ENCODE data around the gene SRSF6.

The SRSF6 gene

GRCh38 chr20:43473381-43473704 is 15.6 kb downstream of the SRSF6 start:
- Histone ChIP-seq H3K9me2 (replicated peaks; ENCODE audit: insufficient read depth, low read length) (no peaks in the 10 kb centered on the region), H2AFZ (ENCODE audit: low read depth, low read length, severe bottlenecking) (no peak overlapping the region), H3K27me3 (ENCODE audit: low read length) (no peaks in the 10 kb centered on the region), H3K9me3 (ENCODE audit: insufficient read depth, low read length) (no peaks in the 10 kb centered on the region), H3F3A (ENCODE audit: insufficient read depth) (0 out of 2 replicates have a peak, but pooled peaks cover 3% of the 10 kb centered on the region), H3K79me2 (ENCODE audit: insufficient read depth, low read length) (no peaks in the 10 kb centered on the region), H3K36me3 (ENCODE audit: low read length) (no peaks in the 10 kb centered on the region), H4K20me1 (ENCODE audit: low read depth, low read length) (no peaks in the 10 kb centered on the region), H3K9ac (ENCODE audit: low read length) (no peak overlapping the region), H3K27ac (ENCODE audit: low read depth, low read length) (no peak overlapping the region), H3K4me3 (ENCODE audit: insufficient read depth, low read length, poor library complexity, severe bottlenecking) (no peak overlapping the region), H3K4me2 (ENCODE audit: low read depth, low read length, poor library complexity, severe bottlenecking) (no peak overlapping the region)
- TF ChIP-seq CTCF (IDR thresholded peaks at IDR 0.05; ENCODE audit: insufficient read depth, low read length, poor library complexity, severe bottlenecking) (no peak), EZH2phosphoT487 (conservative IDR thresholded peaks at IDR 0.05; ENCODE audit: low read length) (no peak)

- Histone ChIP-seq H2AFZ (ENCODE audit: low read depth, low read length, severe bottlenecking) (no peak overlapping the region), H3K27ac (ENCODE audit: low read depth, low read length) (no peak overlapping the region), H3K79me2 (ENCODE audit: insufficient read depth, low read length) (no peaks in the 10 kb centered on the region), H3K4me2 (ENCODE audit: low read depth, low read length, poor library complexity, severe bottlenecking) (no peak overlapping the region), H3K27me3 (ENCODE audit: low read length) (no peaks in the 10 kb centered on the region), H3K36me3 (ENCODE audit: low read length) (no peaks in the 10 kb centered on the region), H4K20me1 (ENCODE audit: low read depth, low read length) (no peaks in the 10 kb centered on the region), H3K9ac (ENCODE audit: low read length) (no peak overlapping the region), H3K9me3 (ENCODE audit: insufficient read depth, low read length) (no peaks in the 10 kb centered on the region), H3K4me3 (ENCODE audit: insufficient read depth, low read length, poor library complexity, severe bottlenecking) (no peak overlapping the region), H3K9me2 (replicated peaks; ENCODE audit: insufficient read depth, low read length) (no peaks in the 10 kb centered on the region), H3F3A (ENCODE audit: insufficient read depth) (no peaks in the 10 kb centered on the region)
- no peak for TF ChIP-seq EZH2phosphoT487 (conservative IDR thresholded peaks at IDR 0.05; ENCODE audit: low read length)
- TF ChIP-seq CTCF (IDR thresholded peaks at IDR 0.05; ENCODE audit: insufficient read depth, low read length, poor library complexity, severe bottlenecking) = no peak
Observed at GRCh38 chr20:43477193-43477592, 19.5 kb downstream of the SRSF6 start.

- H3K27me3 ChIP-seq (ENCODE audit: low read length) = no peaks in the 10 kb centered on the region
- H3K9ac ChIP-seq (ENCODE audit: low read length) = no peak overlapping the region
- H3K36me3 ChIP-seq (ENCODE audit: low read length) = no peaks in the 10 kb centered on the region
Observed at GRCh38 chr20:43477619-43478018, 19.9 kb downstream of the SRSF6 start.

More at GRCh38 chr20:43477619-43478018, 19.9 kb downstream of the SRSF6 start:
- no peaks in the 10 kb centered on the region for H4K20me1 ChIP-seq (ENCODE audit: low read depth, low read length)
- no peak overlapping the region for H2AFZ ChIP-seq (ENCODE audit: low read depth, low read length, severe bottlenecking)
- no peak overlapping the region for H3K27ac ChIP-seq (ENCODE audit: low read depth, low read length)
- no peak overlapping the region for H3K4me2 ChIP-seq (ENCODE audit: low read depth, low read length, poor library complexity, severe bottlenecking)
- TF ChIP-seq EZH2phosphoT487 (conservative IDR thresholded peaks at IDR 0.05; ENCODE audit: low read length) (no peak), CTCF (IDR thresholded peaks at IDR 0.05; ENCODE audit: insufficient read depth, low read length, poor library complexity, severe bottlenecking) (no peak)
- H3K79me2 ChIP-seq (ENCODE audit: insufficient read depth, low read length) = no peaks in the 10 kb centered on the region
- H3K9me2 ChIP-seq (replicated peaks; ENCODE audit: insufficient read depth, low read length) = no peaks in the 10 kb centered on the region
- no peak overlapping the region for H3K4me3 ChIP-seq (ENCODE audit: insufficient read depth, low read length, poor library complexity, severe bottlenecking)
- H3K9me3 ChIP-seq (ENCODE audit: insufficient read depth, low read length) = no peaks in the 10 kb centered on the region
- H3F3A ChIP-seq (ENCODE audit: insufficient read depth) = no peaks in the 10 kb centered on the region
